NCI-H748 (cell line): ENCODE data around the gene ZNF775.

Experiments
- DNase-seq: peaks from one replicate; lab custom pipeline; 2025; ENCODE audit not compliant: unreplicated experiment; lab: John Stamatoyannopoulos, UW

ZNF775 gene

GRCh38 chr7:150399421-150400007 lies 20.4 kb downstream of the ZNF775 start:
- DNase-seq = no peak

GRCh38 chr7:150400008-150400787 lies 21.1 kb downstream of the ZNF775 start:
- no peak for DNase-seq

GRCh38 chr7:150400788-150401423 lies 21.8 kb downstream of the ZNF775 start:
- no peak for DNase-seq

- no peak for DNase-seq
Measured at GRCh38 chr7:150401424-150401790, 22.3 kb downstream of the ZNF775 start.

GRCh38 chr7:150401861-150402631 lies 22.9 kb downstream of the ZNF775 start:
- DNase-seq = no peak

- no peak for DNase-seq
Measured at GRCh38 chr7:150402671-150403321, 23.7 kb downstream of the ZNF775 start.

GRCh38 chr7:150403376-150404171 lies 24.4 kb downstream of the ZNF775 start:
- no peak for DNase-seq

GRCh38 chr7:150404172-150404804 lies 25.2 kb downstream of the ZNF775 start:
- no peak for DNase-seq

- peak; percentile 89 for DNase-seq
Measured at GRCh38 chr7:150404805-150405583, 25.9 kb downstream of the ZNF775 start.

GRCh38 chr7:150405584-150406311 lies 26.6 kb downstream of the ZNF775 start:
- peak; percentile 68 for DNase-seq

- DNase-seq = no peak
Measured at GRCh38 chr7:150406312-150406566, 27.1 kb downstream of the ZNF775 start.

GRCh38 chr7:150406567-150407421 lies 27.7 kb downstream of the ZNF775 start:
- no peak for DNase-seq

- no peak for DNase-seq
Measured at GRCh38 chr7:150407588-150408392, 28.7 kb downstream of the ZNF775 start.

GRCh38 chr7:150408393-150409299 lies 29.5 kb downstream of the ZNF775 start:
- no peak for DNase-seq

GRCh38 chr7:150409300-150410030 lies 30.3 kb downstream of the ZNF775 start:
- no peak for DNase-seq
